K562 (cell line): Measurements from ENCODE around the gene ZNF593OS. TPM values are rescaled to one million over a fixed set of nuclear protein-coding genes. Genes with fewer than 3 reads are reported as not detected.

Experiments
- ATAC-seq: fragments of 200-7000 bp; cut with Tn5 transposase; 3 replicates; pipeline ENCODE4 v1.9.1; 2020; ENCODE audit warnings: moderate library complexity
- BruUV-seq: library from RNA; stranded (reverse); fragments of 400-500 nt; replicated peaks from 2 replicates; lab custom pipeline; 2021; lab: Mats Ljungman, UMichigan
- CTCF ChIA-PET: fragments of 300-600 bp; formaldehyde crosslinking; extraction: SDS; loops from one replicate; lab custom pipeline; 2021; ENCODE audit warnings: low intra/inter-chr PET ratio; lab: Yijun Ruan, JAX
- POLR2A ChIA-PET: fragments of 300-600, 350-650 bp; sonication (Branson Sonifier 250); formaldehyde crosslinking; extraction: SDS; loops from one replicate; lab custom pipeline; 2021; ENCODE audit warnings: antibody characterized with exemption, inconsistent platforms; lab: Yijun Ruan, JAX
- DNase-seq, 4 experiments: peaks; one replicate each; pipeline versions ENCODE4 v3.0.0 to v3.0.0-alpha.2; 2011 to 2018; ENCODE audit warnings: low spot score in 3 of 4, mixed read lengths in 3 of 4; ENCODE audit errors: extremely low read depth in 1 of 4
- FAIRE-seq: peaks from 2 replicates; lab custom pipeline; 2011; peaks lifted over from hg19 to GRCh38; lab: Jason Lieb, UNC
- H2AFZ ChIP-seq: 2 replicates; pipeline ENCODE4 v1.6.0; 2011; ENCODE audit warnings: low read depth, low read length, control low read depth, inconsistent platforms
- H3K27ac ChIP-seq: fragments of 200-600 bp; 3 replicates; pipeline ENCODE4 v1.8.0; 2011; ENCODE audit warnings: low read depth, mild to moderate bottlenecking, control low read depth, inconsistent platforms, low read length, moderate library complexity, mixed read lengths; ENCODE audit errors: extremely low read depth
- H3K27me3 ChIP-seq, 2 experiments: fragments of 300-600 bp in 1 of 2; 2 replicates in 1 of 2; 3 replicates in 1 of 2; pipeline versions ENCODE4 v1.6.0 to v1.8.0; 2011; ENCODE audit warnings: inconsistent platforms in 2 of 2, low read length in 2 of 2, mild to moderate bottlenecking in 1 of 2, mixed read lengths in 1 of 2, moderate library complexity in 1 of 2; ENCODE audit not compliant: control insufficient read depth in 2 of 2, insufficient read depth in 2 of 2
- H3K36me3 ChIP-seq: fragments of 300-600 bp; 3 replicates; pipeline ENCODE4 v1.8.0; 2011; ENCODE audit warnings: mild to moderate bottlenecking, low read length, inconsistent platforms; ENCODE audit not compliant: control insufficient read depth, insufficient read depth
- H3K4me1 ChIP-seq, 2 experiments: fragments of 200-600 bp in 1 of 2; replicated peaks in 1 of 2; 2 replicates in 1 of 2; 3 replicates in 1 of 2; pipeline versions ENCODE4 v1.5.1 to v1.8.0; 2011; ENCODE audit warnings: inconsistent platforms in 2 of 2, low read length in 2 of 2, mild to moderate bottlenecking in 1 of 2, mixed read lengths in 1 of 2, moderate library complexity in 1 of 2; ENCODE audit not compliant: control insufficient read depth in 2 of 2, insufficient read depth in 2 of 2
- H3K4me2 ChIP-seq: 2 replicates; pipeline ENCODE4 v1.6.1; 2011; ENCODE audit warnings: low read length, control low read depth, inconsistent platforms, mixed read lengths; ENCODE audit not compliant: insufficient read depth
- H3K4me3 ChIP-seq: fragments of 200-600 bp; sonication (generic), shearing (Covaris generic); 2 replicates; pipeline ENCODE4 v1.5.1; 2016; ENCODE audit warnings: control low read depth, inconsistent platforms
- H3K79me2 ChIP-seq: fragments of 200-600 bp; 3 replicates; pipeline ENCODE4 v1.8.0; 2011; ENCODE audit warnings: low read length, inconsistent platforms; ENCODE audit not compliant: control insufficient read depth, insufficient read depth
- H3K9ac ChIP-seq, 2 experiments: 2 replicates each; pipeline versions ENCODE4 v1.6.0 to v1.6.1; 2011; ENCODE audit warnings: low read depth in 2 of 2, low read length in 2 of 2, control low read depth in 1 of 2, inconsistent platforms in 1 of 2, mild to moderate bottlenecking in 1 of 2, mixed read lengths in 1 of 2; ENCODE audit not compliant: insufficient read depth in 1 of 2
- H3K9me1 ChIP-seq: one replicate; pipeline ENCODE4 v1.6.0; 2011; ENCODE audit warnings: inconsistent platforms, mild to moderate bottlenecking, low read length, moderate library complexity; ENCODE audit not compliant: control insufficient read depth, insufficient read depth
- H3K9me3 ChIP-seq: replicated peaks from 2 replicates; pipeline ENCODE4 v1.5.1; 2011; ENCODE audit warnings: low read depth, low read length, inconsistent platforms; ENCODE audit not compliant: control insufficient read depth, insufficient read depth
- H4K20me1 ChIP-seq: replicated peaks from 2 replicates; pipeline ENCODE4 v1.6.1; 2011; ENCODE audit warnings: low read length, inconsistent platforms, mixed read lengths; ENCODE audit not compliant: control insufficient read depth, insufficient read depth
- ATF1 ChIP-seq, 2 experiments: fragments of 450-650 bp in 1 of 2; IDR thresholded peaks; 2 replicates each; pipeline ENCODE4 v1.6.1; 2016; ENCODE audit warnings: missing compliant biosample characterization in 1 of 2, missing genetic modification characterization in 1 of 2
- BCOR ChIP-seq: fragments of 450-650 bp; IDR thresholded peaks from 2 replicates; pipeline ENCODE4 v1.6.1; 2016
- JUND ChIP-seq, 2 experiments: IDR thresholded peaks; 2 replicates in 1 of 2; 3 replicates in 1 of 2; pipeline ENCODE4 v1.6.1; 2011; ENCODE audit warnings: borderline replicate concordance in 2 of 2, low read depth in 2 of 2, low read length in 2 of 2, improper control_type of control experiment in 1 of 2, missing biosample characterization in 1 of 2, missing genetic modification characterization in 1 of 2, missing genetic modification reagents in 1 of 2
- NBN ChIP-seq: fragments of 450-650 bp; IDR thresholded peaks from 2 replicates; pipeline ENCODE4 v1.6.1; 2016; ENCODE audit warnings: low read depth, mild to moderate bottlenecking
- NCOA2 ChIP-seq, 2 experiments: fragments of 450-650 bp; IDR thresholded peaks; 2 replicates each; pipeline ENCODE4 v1.6.1; 2018; ENCODE audit warnings: mild to moderate bottlenecking in 2 of 2, moderate library complexity in 1 of 2; ENCODE audit not compliant: partially characterized antibody in 2 of 2
- NR2C1 ChIP-seq, 2 experiments: fragments of 450-650 bp; IDR thresholded peaks; 2 replicates each; pipeline ENCODE4 v1.6.1; 2017; ENCODE audit warnings: mild to moderate bottlenecking in 2 of 2, antibody characterized with exemption in 1 of 2, inconsistent platforms in 1 of 2, missing compliant biosample characterization in 1 of 2, missing genetic modification characterization in 1 of 2
- SAFB2 ChIP-seq: fragments of 200-400 bp; formaldehyde crosslinking; IDR thresholded peaks from 2 replicates; pipeline ENCODE4 v1.6.1; 2018; ENCODE audit warnings: borderline replicate concordance, low read length, low read depth, moderate library complexity; ENCODE audit not compliant: severe bottlenecking
- SNIP1 ChIP-seq: fragments of 450-650 bp; IDR thresholded peaks from 2 replicates; pipeline ENCODE4 v1.7.1; 2017; ENCODE audit warnings: low read depth, mild to moderate bottlenecking
- TAL1 ChIP-seq: fragments of 450-650 bp; IDR thresholded peaks from 2 replicates; pipeline ENCODE4 v1.6.1; 2016; ENCODE audit warnings: mild to moderate bottlenecking
- TEAD4 ChIP-seq, 2 experiments: sonication (generic) in 1 of 2; formaldehyde crosslinking in 1 of 2; IDR thresholded peaks; 2 replicates each; pipeline versions ENCODE4 v1.6.1 to v1.8.0; 2012 to 2022; ENCODE audit warnings: borderline replicate concordance in 1 of 2, inconsistent platforms in 1 of 2, low read length in 1 of 2, mild to moderate bottlenecking in 1 of 2, missing genetic modification reagents in 1 of 2
- TRIM24 ChIP-seq, 2 experiments: fragments of 450-650 bp; IDR thresholded peaks; 2 replicates each; pipeline ENCODE4 v1.6.1; 2016
- ZC3H11A ChIP-seq: IDR thresholded peaks from 2 replicates; pipeline ENCODE4 v1.6.1; 2012; ENCODE audit warnings: low read depth, low read length, improper control_type of control experiment
- ZC3H4 ChIP-seq: sonication (generic); formaldehyde crosslinking; IDR thresholded peaks from 2 replicates; pipeline ENCODE4 v1.9.0; 2021; ENCODE audit warnings: missing genetic modification reagents, borderline replicate concordance
- ZNF436 ChIP-seq: fragments of 250-450, 450-650 bp; sonication (Bioruptor Pico); formaldehyde crosslinking; IDR thresholded peaks from 2 replicates; pipeline ENCODE4 v1.7.0; 2020; ENCODE audit warnings: mild to moderate bottlenecking
- ZNF766 ChIP-seq: fragments of 200-800 bp; sonication (Bioruptor generic); conservative IDR thresholded peaks from 2 replicates; pipeline ENCODE4 v1.6.1; 2016; ENCODE audit warnings: missing genetic modification characterization, missing compliant biosample characterization
- WGBS: fragments of 100-300 bp; shearing (Covaris generic); methylation state at CpG from one replicate; pipeline ENCODE4 v1.1.6; 2016; ENCODE audit warnings: low coverage, mixed read lengths; ENCODE audit not compliant: insufficient coverage; ENCODE audit errors: missing lambda C conversion rate; 5-methylcytosine and 5-hydroxymethylcytosine counted together
- in situ Hi-C: fragments of 300-500 bp; cut with MboI; formaldehyde crosslinking; loops from 4 replicates; pipeline ENCODE4 v1.15.0; 2018; ENCODE audit warnings: inconsistent platforms, mixed read lengths
- intact Hi-C: fragments of 100-400 bp; cut with micrococcal nuclease; formaldehyde crosslinking; loops from 2 replicates; pipeline ENCODE4 v1.14.2; 2022
- polyA plus RNA-seq, 8 experiments: library from polyadenylated mRNA; depleted of rRNA in 4 of 8; stranded (reverse) in 5 of 8; unstranded in 3 of 8; fragments of >200 nt; fragmentation: Nextera tagmentation in 2 of 8; fragmentation: Illumina TruSeq in 1 of 8; extraction: Ambion mirVana in 2 of 8; extraction: Trizol in 1 of 8; gene quantifications; 2 replicates each; pipeline versions ENCODE4 v1.2.1 to v1.2.3, GENCODE V29; 2011 to 2014; ENCODE audit warnings: inconsistent platforms in 1 of 8, missing spikeins in 1 of 8
- total RNA-seq, 7 experiments: library from RNA; depleted of rRNA in 6 of 7; stranded (reverse); fragments of >200 nt in 6 of 7; fragmentation: Illumina TruSeq in 2 of 7; extraction: Trizol in 2 of 7; gene quantifications; 2 replicates each; pipeline versions ENCODE4 v1.2.1 to v1.2.3, GENCODE V29; 2011 to 2021; ENCODE audit warnings: low replicate concordance in 1 of 7
- TF ChIP-seq, protein P1 (sequence below): fragments of 250-450 bp; sonication (Bioruptor Pico); IDR thresholded peaks from 2 replicates; pipeline ENCODE4 v1.5.0; 2022; ENCODE audit warnings: mild to moderate bottlenecking
- TF ChIP-seq, protein P2 (sequence below), 2 experiments: IDR thresholded peaks; 2 replicates each; pipeline ENCODE4 v1.6.1; 2012; ENCODE audit warnings: improper control_type of control experiment in 2 of 2, low read depth in 2 of 2, low read length in 2 of 2, borderline replicate concordance in 1 of 2

The ZNF593OS gene
- total and polyA plus RNA-seq, 9 of the 15 experiments (the other 6 are each of a cell fraction or from before 2014, with no cell fraction given) = 0.24 to 0.27 TPM; not detected in 7

- no peaks in the 10 kb centered on the region for H4K20me1 ChIP-seq
- POLR2A ChIA-PET = interaction anchor here (0.7 to 1.9 kb wide), 4 partner anchors 8 to 141 kb away, joined by 3 to 7 read pairs (median 4); partner anchors contain the start of gene ZNF593OS
- no peaks in the 10 kb centered on the region for H3K9me1 ChIP-seq
- H2AFZ ChIP-seq = no peak overlapping the region
- no peaks in the 10 kb centered on the region for H3K36me3 ChIP-seq
- no peaks in the 10 kb centered on the region for H3K27me3 ChIP-seq
- in situ Hi-C loops (no loop called here), intact Hi-C loops (no loop called here)
- no peak overlapping the region for H3K4me2 ChIP-seq
- CTCF ChIA-PET = no interaction called here
- ATAC-seq (no peak), FAIRE-seq (no peak), DNase-seq (no peak)
- H3K27ac ChIP-seq = no peak overlapping the region
- H3K9me3 ChIP-seq = no peaks in the 10 kb centered on the region
- BruUV-seq = no TSS peak
- WGBS = 59% methylated on average over 6 of the region's 7 CpGs
- peak overlapping the region in 1 of 2 experiments; percentile 60; a peak in 2 of 4 replicates for H3K9ac ChIP-seq
- H3K4me3 ChIP-seq = no peak overlapping the region
- no peaks in the 10 kb centered on the region for H3K79me2 ChIP-seq
- TF ChIP-seq TAL1 (no peak), ATF1 (CRISPR knock-in tag; IDR thresholded peaks at IDR 0.05) (no peak), ATF1 (tag; IDR thresholded peaks at IDR 0.05) (no peak), ZNF436 (CRISPR knock-in tag) (no peak), JUND (IDR thresholded peaks at IDR 0.05; ENCODE audit: borderline replicate concordance, low read depth, low read length) (no peak), JUND (tag; IDR thresholded peaks at IDR 0.05; ENCODE audit: borderline replicate concordance, low read depth, low read length) (no peak), TEAD4 (IDR thresholded peaks at IDR 0.05; ENCODE audit: low read length) (no peak), TEAD4 (CRISPR knock-in tag; IDR thresholded peaks at IDR 0.05; ENCODE audit: borderline replicate concordance) (no peak), SNIP1 (no peak), TRIM24 (IDR thresholded peaks at IDR 0.05) (no peak), ZC3H4 (CRISPR knock-in tag) (no peak), NBN (no peak), NR2C1 (IDR thresholded peaks at IDR 0.05) (no peak), NR2C1 (tag; IDR thresholded peaks at IDR 0.05) (no peak), NCOA2 (IDR thresholded peaks at IDR 0.05; ENCODE audit: partially characterized antibody in 2 of 2) (no peak), BCOR (no peak), SAFB2 (no peak), ZNF766 (CRISPR knock-in tag) (no peak), ZC3H11A (no peak)
- TF ChIP-seq, protein P1, sequence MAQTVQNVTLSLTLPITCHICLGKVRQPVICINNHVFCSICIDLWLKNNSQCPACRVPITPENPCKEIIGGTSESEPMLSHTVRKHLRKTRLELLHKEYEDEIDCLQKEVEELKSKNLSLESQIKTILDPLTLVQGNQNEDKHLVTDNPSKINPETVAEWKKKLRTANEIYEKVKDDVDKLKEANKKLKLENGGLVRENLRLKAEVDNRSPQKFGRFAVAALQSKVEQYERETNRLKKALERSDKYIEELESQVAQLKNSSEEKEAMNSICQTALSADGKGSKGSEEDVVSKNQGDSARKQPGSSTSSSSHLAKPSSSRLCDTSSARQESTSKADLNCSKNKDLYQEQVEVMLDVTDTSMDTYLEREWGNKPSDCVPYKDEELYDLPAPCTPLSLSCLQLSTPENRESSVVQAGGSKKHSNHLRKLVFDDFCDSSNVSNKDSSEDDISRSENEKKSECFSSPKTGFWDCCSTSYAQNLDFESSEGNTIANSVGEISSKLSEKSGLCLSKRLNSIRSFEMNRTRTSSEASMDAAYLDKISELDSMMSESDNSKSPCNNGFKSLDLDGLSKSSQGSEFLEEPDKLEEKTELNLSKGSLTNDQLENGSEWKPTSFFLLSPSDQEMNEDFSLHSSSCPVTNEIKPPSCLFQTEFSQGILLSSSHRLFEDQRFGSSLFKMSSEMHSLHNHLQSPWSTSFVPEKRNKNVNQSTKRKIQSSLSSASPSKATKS (CRISPR knock-in tag) = no peak
- TF ChIP-seq, protein P2, sequence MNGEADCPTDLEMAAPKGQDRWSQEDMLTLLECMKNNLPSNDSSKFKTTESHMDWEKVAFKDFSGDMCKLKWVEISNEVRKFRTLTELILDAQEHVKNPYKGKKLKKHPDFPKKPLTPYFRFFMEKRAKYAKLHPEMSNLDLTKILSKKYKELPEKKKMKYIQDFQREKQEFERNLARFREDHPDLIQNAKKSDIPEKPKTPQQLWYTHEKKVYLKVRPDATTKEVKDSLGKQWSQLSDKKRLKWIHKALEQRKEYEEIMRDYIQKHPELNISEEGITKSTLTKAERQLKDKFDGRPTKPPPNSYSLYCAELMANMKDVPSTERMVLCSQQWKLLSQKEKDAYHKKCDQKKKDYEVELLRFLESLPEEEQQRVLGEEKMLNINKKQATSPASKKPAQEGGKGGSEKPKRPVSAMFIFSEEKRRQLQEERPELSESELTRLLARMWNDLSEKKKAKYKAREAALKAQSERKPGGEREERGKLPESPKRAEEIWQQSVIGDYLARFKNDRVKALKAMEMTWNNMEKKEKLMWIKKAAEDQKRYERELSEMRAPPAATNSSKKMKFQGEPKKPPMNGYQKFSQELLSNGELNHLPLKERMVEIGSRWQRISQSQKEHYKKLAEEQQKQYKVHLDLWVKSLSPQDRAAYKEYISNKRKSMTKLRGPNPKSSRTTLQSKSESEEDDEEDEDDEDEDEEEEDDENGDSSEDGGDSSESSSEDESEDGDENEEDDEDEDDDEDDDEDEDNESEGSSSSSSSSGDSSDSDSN (IDR thresholded peaks at IDR 0.05; ENCODE audit: borderline replicate concordance in 1 of 2, low read depth in 2 of 2, low read length in 2 of 2) = no peak
- H3K4me1 ChIP-seq = peaks cover 17 to 27% of the 10 kb centered on the region in 2 experiments
Observed at GRCh38 chr1:26182383-26182696, 10.7 kb upstream of the ZNF593OS start.
